Measurements from ENCODE around the gene CSNK2A3.

CSNK2A3 gene

GRCh38 chr11:11313426-11313825 is 39.6 kb downstream of the CSNK2A3 start:
- peak overlapping the region; percentile 30; the same call in 1 of the 2 replicates for H3K27ac ChIP-seq (replicated peaks)
- H3K27me3 ChIP-seq (ENCODE audit: insufficient read depth, poor library complexity, severe bottlenecking), result no peaks in the 10 kb centered on the region
- no peak overlapping the region for H3K4me3 ChIP-seq (replicated peaks; ENCODE audit: insufficient read depth, low read length)
- TF ChIP-seq POLR2AphosphoS5 (IDR thresholded peaks at IDR 0.05; ENCODE audit: low read depth) (no peak), SPI1 (IDR thresholded peaks at IDR 0.05; ENCODE audit: borderline replicate concordance, low read depth) (no peak), GABPA (IDR thresholded peaks at IDR 0.05; ENCODE audit: low read depth) (no peak), REST (IDR thresholded peaks at IDR 0.05; ENCODE audit: insufficient replicate concordance, low read depth) (no peak)
- TF ChIP-seq, protein P1, sequence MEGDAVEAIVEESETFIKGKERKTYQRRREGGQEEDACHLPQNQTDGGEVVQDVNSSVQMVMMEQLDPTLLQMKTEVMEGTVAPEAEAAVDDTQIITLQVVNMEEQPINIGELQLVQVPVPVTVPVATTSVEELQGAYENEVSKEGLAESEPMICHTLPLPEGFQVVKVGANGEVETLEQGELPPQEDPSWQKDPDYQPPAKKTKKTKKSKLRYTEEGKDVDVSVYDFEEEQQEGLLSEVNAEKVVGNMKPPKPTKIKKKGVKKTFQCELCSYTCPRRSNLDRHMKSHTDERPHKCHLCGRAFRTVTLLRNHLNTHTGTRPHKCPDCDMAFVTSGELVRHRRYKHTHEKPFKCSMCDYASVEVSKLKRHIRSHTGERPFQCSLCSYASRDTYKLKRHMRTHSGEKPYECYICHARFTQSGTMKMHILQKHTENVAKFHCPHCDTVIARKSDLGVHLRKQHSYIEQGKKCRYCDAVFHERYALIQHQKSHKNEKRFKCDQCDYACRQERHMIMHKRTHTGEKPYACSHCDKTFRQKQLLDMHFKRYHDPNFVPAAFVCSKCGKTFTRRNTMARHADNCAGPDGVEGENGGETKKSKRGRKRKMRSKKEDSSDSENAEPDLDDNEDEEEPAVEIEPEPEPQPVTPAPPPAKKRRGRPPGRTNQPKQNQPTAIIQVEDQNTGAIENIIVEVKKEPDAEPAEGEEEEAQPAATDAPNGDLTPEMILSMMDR (IDR thresholded peaks at IDR 0.05; ENCODE audit: insufficient read depth, low read length), result no peak
- DNase-seq (ENCODE audit: low read depth in 1 of 2, low spot score in 1 of 2), result peak; percentile 54 to 67

DNA sequence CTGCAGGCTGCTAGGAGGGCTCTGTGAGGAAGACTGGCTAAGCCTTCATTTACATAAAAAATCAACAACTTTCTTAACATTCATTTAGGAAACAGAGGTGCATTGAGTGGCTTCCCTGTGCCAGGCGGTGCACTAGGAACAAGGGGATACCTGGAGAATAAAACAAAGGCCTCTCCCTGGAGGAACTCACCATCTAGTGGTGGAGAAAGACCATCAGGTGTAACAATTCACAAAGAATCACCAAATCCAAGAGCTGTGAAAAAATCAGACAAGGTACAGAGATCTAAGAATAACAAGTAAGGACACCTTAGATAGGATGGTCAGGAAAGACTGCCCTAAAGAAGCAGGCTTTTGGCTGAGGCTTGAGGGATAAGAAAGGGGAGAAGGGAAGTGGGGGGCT is 40.3 kb downstream of the CSNK2A3 start:
- no peak overlapping the region for H3K27ac ChIP-seq (replicated peaks)
- H3K4me3 ChIP-seq (replicated peaks; ENCODE audit: insufficient read depth, low read length), result no peak overlapping the region
- no peak for TF ChIP-seq GABPA (IDR thresholded peaks at IDR 0.05; ENCODE audit: low read depth)
- TF ChIP-seq, protein P1 (IDR thresholded peaks at IDR 0.05; ENCODE audit: insufficient read depth, low read length), result no peak
- no peak for TF ChIP-seq SPI1 (IDR thresholded peaks at IDR 0.05; ENCODE audit: borderline replicate concordance, low read depth)
- no peak for TF ChIP-seq POLR2AphosphoS5 (IDR thresholded peaks at IDR 0.05; ENCODE audit: low read depth)
- TF ChIP-seq REST (IDR thresholded peaks at IDR 0.05; ENCODE audit: insufficient replicate concordance, low read depth), result no peak
- H3K27me3 ChIP-seq (ENCODE audit: insufficient read depth, poor library complexity, severe bottlenecking), result no peaks in the 10 kb centered on the region
- DNase-seq (ENCODE audit: low read depth in 1 of 2, low spot score in 1 of 2), result no peak

GRCh38 chr11:11311169-11311568 is 41.9 kb downstream of the CSNK2A3 start:
- Histone ChIP-seq H3K4me3 (replicated peaks; ENCODE audit: insufficient read depth, low read length) (no peak overlapping the region), H3K27ac (replicated peaks) (0 out of 2 replicates have a peak overlapping the region, but pooled peaks have one; percentile 9), H3K27me3 (ENCODE audit: insufficient read depth, poor library complexity, severe bottlenecking) (no peaks in the 10 kb centered on the region)
- DNase-seq (ENCODE audit: low read depth in 1 of 2, low spot score in 1 of 2), result peak; percentile 66 to 94
- TF ChIP-seq GABPA (IDR thresholded peaks at IDR 0.05; ENCODE audit: low read depth) (peak; percentile 29; the same call in 1 of the 2 replicates), POLR2AphosphoS5 (IDR thresholded peaks at IDR 0.05; ENCODE audit: low read depth) (peak; percentile 44; the same call in 1 of the 2 replicates), SPI1 (IDR thresholded peaks at IDR 0.05; ENCODE audit: borderline replicate concordance, low read depth) (peak; percentile 100), REST (IDR thresholded peaks at IDR 0.05; ENCODE audit: insufficient replicate concordance, low read depth) (no peak)
- TF ChIP-seq, protein P1 (IDR thresholded peaks at IDR 0.05; ENCODE audit: insufficient read depth, low read length), result no peak
